CD14-positive monocyte (primary cell): ENCODE measurements around the gene SH3YL1. TPM values are rescaled to one million over a fixed set of nuclear protein-coding genes. Genes with fewer than 3 reads are reported as not detected.

ENCODE experiments used
- DNase-seq, 3 donors: peaks; one replicate each; pipeline ENCODE4 v3.0.0-alpha.2; 2011 to 2022
- H2AFZ ChIP-seq: 2 replicates; pipeline ENCODE4 v1.6.0; 2012; ENCODE audit warnings: mild to moderate bottlenecking, low read depth, low read length, inconsistent platforms; ENCODE audit not compliant: insufficient read depth, poor library complexity, severe bottlenecking
- H3K27ac ChIP-seq, 2 donors: 1 replicate in 1 of 2; 2 replicates in 1 of 2; pipeline ENCODE4 v1.5.1; 2012 to 2013; ENCODE audit warnings: low read length in 2 of 2, control low read depth in 1 of 2, inconsistent platforms in 1 of 2, low read depth in 1 of 2, mild to moderate bottlenecking in 1 of 2
- H3K27me3 ChIP-seq, 2 donors: one replicate each; pipeline versions ENCODE4 v1.6.0 to v1.6.1; 2011 to 2013; ENCODE audit warnings: low read length in 2 of 2; ENCODE audit not compliant: control insufficient read depth in 2 of 2, insufficient read depth in 2 of 2
- H3K36me3 ChIP-seq, 2 donors: replicated peaks in 1 of 2; 1 replicate in 1 of 2; 2 replicates in 1 of 2; pipeline versions ENCODE4 v1.5.1 to v1.6.1; 2012 to 2013; ENCODE audit warnings: low read length in 2 of 2, control low read depth in 1 of 2, inconsistent platforms in 1 of 2, mild to moderate bottlenecking in 1 of 2; ENCODE audit not compliant: insufficient read depth in 2 of 2, control insufficient read depth in 1 of 2
- H3K4me1 ChIP-seq, 2 donors: 1 replicate in 1 of 2; 2 replicates in 1 of 2; pipeline versions ENCODE4 v1.5.1 to v1.6.1; 2012 to 2013; ENCODE audit warnings: low read length in 2 of 2, control low read depth in 1 of 2, inconsistent platforms in 1 of 2, mild to moderate bottlenecking in 1 of 2, moderate library complexity in 1 of 2; ENCODE audit not compliant: insufficient read depth in 2 of 2, control insufficient read depth in 1 of 2
- H3K4me2 ChIP-seq: replicated peaks from 2 replicates; pipeline ENCODE3; 2012; ENCODE audit warnings: low read length, moderate library complexity, mild to moderate bottlenecking; ENCODE audit not compliant: poor library complexity, severe bottlenecking; ENCODE audit errors: extremely low read depth
- H3K4me3 ChIP-seq, 3 experiments: fragments of 200-600 bp in 1 of 3; sonication (generic) in 1 of 3; replicated peaks in 1 of 3; 1 replicate in 2 of 3; 2 replicates in 1 of 3; pipeline ENCODE4 v1.5.1; 2011 to 2013; ENCODE audit warnings: low read length in 3 of 3, mild to moderate bottlenecking in 3 of 3, control low read depth in 2 of 3, low read depth in 2 of 3, inconsistent platforms in 1 of 3, moderate library complexity in 1 of 3
- H3K79me2 ChIP-seq: 2 replicates; pipeline ENCODE4 v1.6.0; 2012; ENCODE audit warnings: mild to moderate bottlenecking, control low read depth, inconsistent platforms, low read length, moderate library complexity; ENCODE audit not compliant: insufficient read depth
- H3K9ac ChIP-seq: 2 replicates; pipeline ENCODE4 v1.6.0; 2017; ENCODE audit warnings: low read length, mild to moderate bottlenecking; ENCODE audit not compliant: insufficient read depth, poor library complexity, severe bottlenecking
- H3K9me3 ChIP-seq, 2 donors: replicated peaks in 1 of 2; 1 replicate in 1 of 2; 2 replicates in 1 of 2; pipeline versions ENCODE4 v1.5.1 to v1.6.1; 2012 to 2013; ENCODE audit warnings: low read length in 2 of 2, control low read depth in 1 of 2; ENCODE audit not compliant: control insufficient read depth in 1 of 2, insufficient read depth in 1 of 2
- H4K20me1 ChIP-seq: 2 replicates; pipeline ENCODE4 v1.6.0; 2012; ENCODE audit warnings: mild to moderate bottlenecking, low read length, control low read depth, moderate library complexity; ENCODE audit not compliant: insufficient read depth
- H3K27ac Mint-ChIP-seq, 7 donors: one replicate each; pipeline ENCODE4 v1.8.0; 2020; ENCODE audit warnings: mild to moderate bottlenecking in 7 of 7, mixed read lengths in 7 of 7, moderate library complexity in 6 of 7, inconsistent platforms in 2 of 7
- H3K27me3 Mint-ChIP-seq, 3 donors: one replicate each; pipeline ENCODE4 v1.8.0; 2021 to 2022; ENCODE audit warnings: low read depth in 3 of 3, mild to moderate bottlenecking in 3 of 3, mixed read lengths in 3 of 3, moderate library complexity in 3 of 3, inconsistent platforms in 1 of 3
- H3K36me3 Mint-ChIP-seq, 2 donors: one replicate each; pipeline ENCODE4 v1.8.0; 2020; ENCODE audit warnings: mixed read lengths in 2 of 2, inconsistent platforms in 1 of 2, mild to moderate bottlenecking in 1 of 2
- H3K4me1 Mint-ChIP-seq: one replicate; pipeline ENCODE4 v1.8.0; 2020; ENCODE audit warnings: mild to moderate bottlenecking, mixed read lengths
- H3K4me3 Mint-ChIP-seq, 2 donors: one replicate each; pipeline ENCODE4 v1.8.0; 2020; ENCODE audit warnings: mild to moderate bottlenecking in 2 of 2, mixed read lengths in 2 of 2, moderate library complexity in 1 of 2
- H3K9me3 Mint-ChIP-seq, 7 donors: one replicate each; pipeline ENCODE4 v1.8.0; 2020 to 2022; ENCODE audit warnings: mixed read lengths in 7 of 7, mild to moderate bottlenecking in 6 of 7, moderate library complexity in 6 of 7, inconsistent platforms in 2 of 7
- CTCF ChIP-seq: fragments of 200-600 bp; IDR thresholded peaks from one replicate; pipeline ENCODE4 v1.8.0; 2022; ENCODE audit warnings: antibody characterized with exemption, mild to moderate bottlenecking
- WGBS: methylation state at CpG from one replicate; pipeline ENCODE4 v1.1.5; 2013; ENCODE audit warnings: missing lambda C conversion rate; ENCODE audit not compliant: insufficient coverage; 5-methylcytosine and 5-hydroxymethylcytosine counted together
- intact Hi-C, 2 donors: fragments of 100-400 bp; cut with micrococcal nuclease; formaldehyde crosslinking; loops; one replicate each; pipeline versions ENCODE4 v1.15.0 to v1.15.1; 2023
- polyA plus RNA-seq, 3 donors: library from polyadenylated mRNA; depleted of rRNA in 1 of 3; unstranded in 2 of 3; stranded (reverse) in 1 of 3; fragments of 300-500 nt in 2 of 3; fragments of >200 nt in 1 of 3; fragmentation: Illumina TruSeq in 2 of 3; gene quantifications; 1 replicate in 2 of 3; 2 replicates in 1 of 3; pipeline ENCODE4 v1.2.3, GENCODE V29; 2012 to 2021

SH3YL1 gene
- polyA plus RNA-seq, 3 donors: 2.4 to 11.7 (median 4.0) TPM

- no peaks in the 10 kb centered on the region for H4K20me1 ChIP-seq
- no peak overlapping the region for H2AFZ ChIP-seq
- Mint-ChIP-seq H3K36me3 (peaks cover 0 to 13% of the 10 kb centered on the region in 2 donors), H3K27me3 (peaks cover 5 to 8% (median 5%) of the 10 kb centered on the region in 3 donors), H3K9me3 (peaks cover 2 to 25% (median 19%) of the 10 kb centered on the region in 7 donors), H3K4me3 (no peak overlapping the region), H3K27ac (no peak overlapping the region), H3K4me1 (peaks cover 3% of the 10 kb centered on the region)
- peaks cover 14 to 15% of the 10 kb centered on the region in 2 donors for H3K9me3 ChIP-seq
- peaks cover 6% of the 10 kb centered on the region in 2 donors for H3K4me1 ChIP-seq
- 92% methylated on average over 2 of the region's 3 CpGs for WGBS
- H3K79me2 ChIP-seq: peaks cover 6% of the 10 kb centered on the region
- H3K4me3 ChIP-seq: no peak overlapping the region
- DNase-seq: no peak
- no peaks in the 10 kb centered on the region for H3K27me3 ChIP-seq
- no peak overlapping the region for H3K27ac ChIP-seq
- H3K36me3 ChIP-seq: no peaks in the 10 kb centered on the region
- TF ChIP-seq CTCF: no peak
- H3K4me2 ChIP-seq: no peak overlapping the region
- intact Hi-C loops: no loop called here
- no peak overlapping the region for H3K9ac ChIP-seq
Observed at GRCh38 chr2:258933-259332, 4.9 kb downstream of the SH3YL1 start.

GRCh38 chr2:257842-258241, 6.0 kb downstream of the SH3YL1 start:
- Histone ChIP-seq H4K20me1 (no peaks in the 10 kb centered on the region), H3K79me2 (no peaks in the 10 kb centered on the region), H3K4me2 (no peak overlapping the region), H2AFZ (no peak overlapping the region), H3K9ac (no peak overlapping the region), H3K4me3 (no peak overlapping the region), H3K27me3 (no peaks in the 10 kb centered on the region), H3K36me3 (no peaks in the 10 kb centered on the region), H3K4me1 (no peaks in the 10 kb centered on the region), H3K9me3 (peaks cover 14 to 15% of the 10 kb centered on the region in 2 donors), H3K27ac (no peak overlapping the region)
- H3K4me1 Mint-ChIP-seq: no peaks in the 10 kb centered on the region
- H3K9me3 Mint-ChIP-seq: peaks cover 2 to 25% (median 19%) of the 10 kb centered on the region in 7 donors
- no peak overlapping the region for H3K4me3 Mint-ChIP-seq
- intact Hi-C loops: no loop called here
- H3K27ac Mint-ChIP-seq: no peak overlapping the region
- peaks cover 0 to 3% (median 2%) of the 10 kb centered on the region in 3 donors for H3K27me3 Mint-ChIP-seq
- WGBS: no CpG with 5 or more reads among the region's 2 CpGs
- peaks cover 0 to 12% of the 10 kb centered on the region in 2 donors for H3K36me3 Mint-ChIP-seq
- no peak for TF ChIP-seq CTCF
- no peak for DNase-seq
